Gastrocnemius medialis (tissue), 4 donors: Measurements from ENCODE around the gene NRDE2. TPM values are rescaled to one million over a fixed set of nuclear protein-coding genes. Genes with fewer than 3 reads are reported as not detected.
A peak's percentile ranks its signal among the peaks of the same experiment; 100 is the strongest.
"Not testable (repeated sequence)": the region's sequence is repeated elsewhere in the genome, so short reads cannot be mapped to it uniquely, and the experiment has no call there.

Experiments
- ATAC-seq, 2 donors: fragments of 150-250 bp; one replicate each; pipeline ENCODE4 v1.9.1; 2016
- DNase-seq, 2 donors: peaks; one replicate each; pipeline ENCODE4 v3.0.0-alpha.2; 2019
- H3K27ac ChIP-seq, 4 donors: fragments of 200-600 bp; sonication (generic); 1 replicate in 1 of 4; 2 replicates in 3 of 4; pipeline ENCODE4 v1.5.1; 2016 to 2018; ENCODE audit warnings: mild to moderate bottlenecking in 2 of 4, moderate library complexity in 1 of 4
- H3K27me3 ChIP-seq, 3 donors: fragments of 200-600 bp; sonication (generic) in 2 of 3; 1 replicate in 1 of 3; 2 replicates in 2 of 3; pipeline versions ENCODE4 v1.5.1 to v1.6.0; 2016 to 2019; ENCODE audit warnings: mild to moderate bottlenecking in 1 of 3, moderate library complexity in 1 of 3
- H3K36me3 ChIP-seq, 2 donors: fragments of 200-600 bp; sonication (generic) in 1 of 2; one replicate each; pipeline ENCODE4 v1.5.1; 2017 to 2018
- H3K4me1 ChIP-seq, 2 donors: fragments of 200-600 bp; sonication (generic) in 1 of 2; one replicate each; pipeline ENCODE4 v1.5.1; 2016 to 2017; ENCODE audit warnings: mild to moderate bottlenecking in 2 of 2
- H3K4me3 ChIP-seq, 4 donors: fragments of 200-600 bp; sonication (generic) in 3 of 4; 1 replicate in 1 of 4; 2 replicates in 3 of 4; pipeline ENCODE4 v1.5.1; 2016 to 2019; ENCODE audit warnings: mild to moderate bottlenecking in 2 of 4
- H3K9me3 ChIP-seq, 3 donors: fragments of 200-600 bp; sonication (generic) in 2 of 3; 1 replicate in 1 of 3; 2 replicates in 2 of 3; pipeline ENCODE4 v1.5.1; 2016 to 2019
- POLR2A ChIP-seq, 2 donors: fragments of 450-650 bp; IDR thresholded peaks; one replicate each; pipeline ENCODE4 v1.6.1; 2017; ENCODE audit warnings: antibody characterized with exemption in 2 of 2, mild to moderate bottlenecking in 2 of 2, moderate library complexity in 2 of 2
- in situ Hi-C, 4 donors: fragments of 200-750 bp; cut with MboI; loops; one replicate each; pipeline versions ENCODE4 v1.15.0 to v1.8.0; 2017; ENCODE audit warnings: low sequenced_read_pairs in 4 of 4
- intact Hi-C: fragments of 100-400 bp; cut with DNase I; formaldehyde crosslinking; loops from one replicate; pipeline ENCODE4 v1.15.1; 2023; ENCODE audit warnings: low total_unique reads
- total RNA-seq, 4 donors: library from RNA; depleted of rRNA; stranded (reverse); fragments of >200 nt; gene quantifications; one replicate each; pipeline versions ENCODE4 v1.1.0 to v1.2.3, GENCODE V29; 2016
- TF ChIP-seq, protein P1 (sequence below), 5 experiments: fragments of 450-650 bp in 3 of 5; fragments of 200-600 bp in 2 of 5; sonication (generic) in 2 of 5; IDR thresholded peaks in 4 of 5; conservative IDR thresholded peaks in 1 of 5; 1 replicate in 4 of 5; 2 replicates in 1 of 5; pipeline ENCODE4 v1.5.1; 2016 to 2019; ENCODE audit warnings: antibody characterized with exemption in 5 of 5, mild to moderate bottlenecking in 3 of 5, moderate library complexity in 3 of 5

The NRDE2 gene
- total RNA-seq, 4 donors from 2014 or later = 7.5 to 11.8 (median 10.2) TPM

DNA sequence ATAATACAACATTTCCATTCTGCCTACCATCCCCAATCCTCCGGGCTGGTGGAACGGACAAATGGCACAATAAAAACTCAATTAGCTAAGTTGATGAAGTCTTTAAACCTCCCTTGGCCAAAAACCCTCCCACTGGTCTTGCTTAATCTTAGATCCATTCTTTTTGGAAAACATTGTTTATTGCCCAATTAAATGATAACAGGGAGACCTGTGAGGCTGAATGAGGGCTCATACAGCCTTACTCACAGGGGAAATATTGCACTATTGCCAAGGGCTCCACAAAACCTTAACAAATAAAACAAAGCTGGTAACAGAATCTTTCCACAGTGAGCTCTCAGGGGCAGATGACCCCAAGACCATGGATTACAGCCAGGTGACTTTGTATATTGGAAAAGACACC, 83.1 kb downstream of the NRDE2 start:
- no peak for ATAC-seq
- in situ Hi-C loops (loop anchor here in 1 of 4 donors (25.0 kb wide), 1 partner anchor 261 kb away; no protein-coding TSS in a partner anchor), intact Hi-C loops (no loop called here)

DNA sequence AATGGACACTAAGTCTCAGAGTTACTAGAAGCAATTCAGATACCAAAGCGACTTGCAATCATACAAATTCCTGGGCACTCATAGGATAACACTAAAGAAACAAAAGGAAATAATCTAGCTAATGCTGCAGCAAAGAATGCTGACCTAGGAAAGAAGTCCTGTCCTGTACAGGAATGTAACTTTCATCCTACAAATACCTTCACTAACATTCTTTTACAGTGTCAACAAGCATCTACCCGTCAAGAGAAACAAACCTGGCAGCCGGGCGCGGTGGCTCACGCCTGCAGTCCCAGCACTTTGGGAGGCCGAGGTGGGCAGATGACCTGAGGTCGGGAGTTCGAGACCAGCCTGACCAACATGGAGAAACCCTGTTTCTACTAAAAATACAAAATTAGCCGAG, 84.3 kb downstream of the NRDE2 start:
- H3K4me3 ChIP-seq, H3K27me3 ChIP-seq, DNase-seq, H3K36me3 ChIP-seq, H3K4me1 ChIP-seq, intact Hi-C loops, H3K27ac ChIP-seq, H3K9me3 ChIP-seq, ATAC-seq: not testable (repeated sequence)
- in situ Hi-C loops = loop anchor here in 1 of 4 donors (25.0 kb wide), 1 partner anchor 260 kb away; no protein-coding TSS in a partner anchor

More for the DNA sequence above, 83.1 kb downstream of the NRDE2 start:
- Histone ChIP-seq H3K4me3 (no peak overlapping the region), H3K9me3 (no peaks in the 10 kb centered on the region), H3K36me3 (no peaks in the 10 kb centered on the region), H3K27ac (no peak overlapping the region), H3K27me3 (no peaks in the 10 kb centered on the region), H3K4me1 (no peaks in the 10 kb centered on the region)
- DNase-seq = no peak
- TF ChIP-seq, protein P1, sequence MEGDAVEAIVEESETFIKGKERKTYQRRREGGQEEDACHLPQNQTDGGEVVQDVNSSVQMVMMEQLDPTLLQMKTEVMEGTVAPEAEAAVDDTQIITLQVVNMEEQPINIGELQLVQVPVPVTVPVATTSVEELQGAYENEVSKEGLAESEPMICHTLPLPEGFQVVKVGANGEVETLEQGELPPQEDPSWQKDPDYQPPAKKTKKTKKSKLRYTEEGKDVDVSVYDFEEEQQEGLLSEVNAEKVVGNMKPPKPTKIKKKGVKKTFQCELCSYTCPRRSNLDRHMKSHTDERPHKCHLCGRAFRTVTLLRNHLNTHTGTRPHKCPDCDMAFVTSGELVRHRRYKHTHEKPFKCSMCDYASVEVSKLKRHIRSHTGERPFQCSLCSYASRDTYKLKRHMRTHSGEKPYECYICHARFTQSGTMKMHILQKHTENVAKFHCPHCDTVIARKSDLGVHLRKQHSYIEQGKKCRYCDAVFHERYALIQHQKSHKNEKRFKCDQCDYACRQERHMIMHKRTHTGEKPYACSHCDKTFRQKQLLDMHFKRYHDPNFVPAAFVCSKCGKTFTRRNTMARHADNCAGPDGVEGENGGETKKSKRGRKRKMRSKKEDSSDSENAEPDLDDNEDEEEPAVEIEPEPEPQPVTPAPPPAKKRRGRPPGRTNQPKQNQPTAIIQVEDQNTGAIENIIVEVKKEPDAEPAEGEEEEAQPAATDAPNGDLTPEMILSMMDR (IDR thresholded peaks at IDR 0.05 in 4 of 5, conservative IDR thresholded peaks at IDR 0.05 in 1 of 5) = no peak
- TF ChIP-seq POLR2A (IDR thresholded peaks at IDR 0.05) = no peak

DNA sequence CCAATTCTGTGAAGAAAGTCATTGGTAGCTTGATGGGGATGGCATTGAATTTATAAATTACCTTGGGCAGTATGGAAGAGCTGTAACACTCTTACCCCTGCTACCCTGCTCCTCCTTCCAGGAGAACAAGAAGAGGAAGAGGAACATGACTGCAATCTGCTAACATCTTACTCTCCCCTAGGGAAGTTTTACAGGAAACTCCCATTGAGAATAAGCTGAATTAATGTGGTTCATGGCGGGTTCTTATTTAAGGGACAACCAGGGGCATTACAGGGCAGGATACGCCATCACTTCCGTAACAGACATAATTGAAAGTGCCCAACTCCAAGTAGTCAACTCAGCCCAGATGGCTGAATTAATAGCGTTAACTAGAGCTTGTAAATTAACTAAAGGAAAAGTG, 84.8 kb downstream of the NRDE2 start:
- in situ Hi-C loops = loop anchor here in 1 of 4 donors (25.0 kb wide), 1 partner anchor 260 kb away; no protein-coding TSS in a partner anchor

DNA sequence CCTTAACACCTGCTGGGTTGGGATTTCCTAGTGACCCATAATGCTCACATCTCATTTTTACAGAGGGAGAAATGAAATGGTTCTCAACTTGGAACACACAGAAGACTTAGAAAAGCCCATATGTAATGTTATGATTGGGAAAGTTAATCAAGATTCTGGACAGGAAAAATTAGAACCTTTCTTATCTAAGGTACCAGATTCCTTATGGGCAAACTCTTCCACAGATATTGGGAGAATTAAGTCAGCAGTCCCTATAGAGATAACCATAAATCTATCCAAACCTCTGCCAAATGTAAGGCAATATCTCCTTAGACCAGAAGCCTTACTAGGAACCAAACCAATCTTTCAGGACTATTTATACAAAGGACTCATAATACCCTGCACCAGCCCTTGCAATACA, 89.3 kb downstream of the NRDE2 start:
- DNase-seq (no peak), ATAC-seq (no peak)
- Histone ChIP-seq H3K27me3 (peaks cover 0 to 4% (median 0%) of the 10 kb centered on the region in 3 donors), H3K4me1 (no peaks in the 10 kb centered on the region), H3K27ac (no peak overlapping the region), H3K9me3 (peaks cover 0 to 19% (median 9%) of the 10 kb centered on the region in 3 donors), H3K4me3 (no peak overlapping the region), H3K36me3 (no peaks in the 10 kb centered on the region)
- in situ Hi-C loops = loop anchor here in 1 of 4 donors (25.0 kb wide), 1 partner anchor 255 kb away; no protein-coding TSS in a partner anchor
- TF ChIP-seq POLR2A (IDR thresholded peaks at IDR 0.05) = no peak
- TF ChIP-seq, protein P1 (IDR thresholded peaks at IDR 0.05 in 4 of 5, conservative IDR thresholded peaks at IDR 0.05 in 1 of 5) = no peak
- intact Hi-C loops = no loop called here

More for the DNA sequence above, 84.8 kb downstream of the NRDE2 start:
- Histone ChIP-seq H3K9me3 (no peaks in the 10 kb centered on the region), H3K4me3 (no peak overlapping the region), H3K36me3 (no peaks in the 10 kb centered on the region), H3K27me3 (no peaks in the 10 kb centered on the region), H3K4me1 (no peaks in the 10 kb centered on the region), H3K27ac (no peak overlapping the region)
- DNase-seq (no peak), ATAC-seq (no peak)
- TF ChIP-seq, protein P1 (IDR thresholded peaks at IDR 0.05 in 4 of 5, conservative IDR thresholded peaks at IDR 0.05 in 1 of 5) = no peak
- TF ChIP-seq POLR2A (IDR thresholded peaks at IDR 0.05) = no peak
- intact Hi-C loops = no loop called here

DNA sequence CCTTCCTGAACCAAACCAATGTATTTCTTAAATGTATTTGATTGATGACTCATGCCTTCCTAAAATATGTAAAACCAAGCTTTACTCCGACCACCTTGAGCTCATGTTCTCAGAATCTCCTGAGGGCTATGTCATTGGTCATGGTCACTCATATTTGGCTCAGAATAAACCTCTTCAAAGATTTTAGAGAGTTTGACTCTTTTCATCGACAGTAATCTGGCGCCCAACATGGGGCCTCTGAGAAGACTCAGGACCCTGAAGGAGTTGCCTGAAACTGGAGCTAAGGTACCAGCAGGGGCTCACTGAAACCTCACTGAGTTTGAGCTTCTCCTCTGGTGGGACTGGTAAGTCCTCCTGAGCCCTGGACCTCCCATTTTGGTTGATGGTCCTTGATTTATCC, 92.6 kb downstream of the NRDE2 start:
- Histone ChIP-seq H3K4me1 (no peaks in the 10 kb centered on the region), H3K36me3 (no peaks in the 10 kb centered on the region), H3K9me3 (peaks cover 0 to 19% (median 9%) of the 10 kb centered on the region in 3 donors), H3K4me3 (peak overlapping the region in 1 of 4 donors; percentile 15), H3K27me3 (peaks cover 4 to 16% (median 7%) of the 10 kb centered on the region in 3 donors), H3K27ac (no peak overlapping the region)
- ATAC-seq = no peak
- DNase-seq = no peak
- in situ Hi-C loops = loop anchor here in 1 of 4 donors (25.0 kb wide), 1 partner anchor 252 kb away; no protein-coding TSS in a partner anchor
- intact Hi-C loops = no loop called here
- TF ChIP-seq POLR2A (IDR thresholded peaks at IDR 0.05) = no peak
- TF ChIP-seq, protein P1 (IDR thresholded peaks at IDR 0.05 in 4 of 5, conservative IDR thresholded peaks at IDR 0.05 in 1 of 5) = no peak
